ENCODE measurements around the gene SLC25A21.

Gene SLC25A21

DNA sequence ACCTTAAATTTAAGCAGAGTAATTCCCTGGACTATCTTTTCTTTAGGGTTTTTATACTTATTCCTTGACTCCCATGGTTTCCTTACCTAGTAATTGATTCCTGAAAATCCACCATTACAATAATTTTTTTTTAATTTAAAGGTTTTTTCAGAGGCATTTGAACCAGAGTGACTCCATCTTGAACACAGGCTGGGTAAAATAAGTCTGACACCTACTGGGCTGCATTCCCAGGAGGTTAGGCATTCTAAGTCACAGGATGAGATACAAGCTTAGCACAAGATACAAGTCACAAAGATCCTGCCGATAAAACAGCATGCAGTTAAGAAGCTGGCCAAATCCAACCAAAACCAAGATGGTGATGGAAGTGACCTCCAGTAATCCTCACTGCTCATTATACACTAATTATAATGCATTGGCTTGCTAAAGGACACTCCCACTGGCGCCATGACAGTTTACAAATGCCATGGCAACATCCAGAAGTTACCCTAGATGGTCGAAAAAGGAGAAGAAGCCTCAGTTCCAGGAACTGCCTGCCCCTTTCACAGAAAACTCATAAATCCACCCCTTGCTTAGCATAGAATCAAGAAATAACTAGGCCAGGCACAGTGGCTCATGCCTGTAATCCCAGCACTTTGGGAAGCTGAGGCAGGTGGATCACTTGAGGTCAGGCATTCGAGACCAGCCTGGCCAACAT, 53.6 kb downstream of the SLC25A21 start:
- no peaks in the 10 kb centered on the region for H3K27me3 ChIP-seq (ENCODE audit: control insufficient read depth in 1 of 2, insufficient read depth in 2 of 2, low read length in 2 of 2)
- H3K9ac ChIP-seq (ENCODE audit: low read length in 2 of 2): no peak overlapping the region
- H3K4me1 ChIP-seq (ENCODE audit: control insufficient read depth, insufficient read depth, low read length): no peaks in the 10 kb centered on the region
- H3K4me3 ChIP-seq (ENCODE audit: low read length in 2 of 2): no peak overlapping the region
- H3K9me3 ChIP-seq (ENCODE audit: control insufficient read depth in 2 of 2, low read length in 2 of 2): no peaks in the 10 kb centered on the region
- H3K27ac ChIP-seq (ENCODE audit: low read length): no peak overlapping the region
- no peaks in the 10 kb centered on the region for H3K36me3 ChIP-seq (ENCODE audit: control insufficient read depth in 2 of 2, insufficient read depth in 2 of 2, low read length in 2 of 2)

DNA sequence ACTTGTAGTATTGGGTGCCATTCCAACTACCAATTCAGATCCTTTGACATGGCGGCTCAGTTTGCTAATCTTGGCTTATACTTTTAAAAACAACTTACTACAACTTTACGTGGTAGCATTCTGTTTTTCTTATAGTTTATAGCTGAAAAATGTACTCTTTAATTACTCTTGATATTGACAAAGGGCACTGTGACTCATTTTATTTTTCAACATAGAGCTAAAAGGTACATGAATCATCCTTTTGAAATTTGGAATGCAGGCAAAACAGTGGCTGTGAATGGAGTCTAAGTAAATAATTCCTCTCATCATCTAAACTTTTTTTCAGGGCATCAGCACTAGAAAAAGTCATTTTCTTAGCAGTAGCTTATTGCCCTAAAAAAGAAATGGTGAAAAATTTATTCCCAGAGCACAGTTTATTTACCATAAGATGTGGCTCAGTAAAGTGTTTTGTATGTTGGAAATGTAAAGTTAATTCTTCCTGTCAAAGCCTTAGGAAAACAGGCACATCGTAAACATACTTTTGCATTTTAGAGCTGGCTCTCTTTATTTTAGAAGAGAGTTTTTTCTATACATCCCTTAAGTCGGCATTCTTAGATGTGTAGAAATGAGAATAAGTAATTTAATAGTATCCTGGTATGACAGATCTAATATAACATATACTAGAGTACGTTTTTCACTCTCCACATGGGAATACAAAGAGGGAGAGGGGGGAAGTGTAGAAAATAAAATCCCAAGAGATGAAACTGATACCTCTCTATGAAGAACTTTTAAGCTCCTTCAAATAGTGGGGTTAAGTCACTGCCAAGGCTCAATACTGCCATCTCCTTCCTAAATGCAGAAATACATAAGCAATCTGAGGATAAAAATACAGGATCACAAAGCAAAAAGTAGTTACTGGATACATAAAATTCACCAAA, 55.2 kb downstream of the SLC25A21 start:
- no peaks in the 10 kb centered on the region for H3K4me1 ChIP-seq (ENCODE audit: control insufficient read depth, insufficient read depth, low read length)
- H3K4me3 ChIP-seq (ENCODE audit: low read length in 2 of 2): no peak overlapping the region

DNA sequence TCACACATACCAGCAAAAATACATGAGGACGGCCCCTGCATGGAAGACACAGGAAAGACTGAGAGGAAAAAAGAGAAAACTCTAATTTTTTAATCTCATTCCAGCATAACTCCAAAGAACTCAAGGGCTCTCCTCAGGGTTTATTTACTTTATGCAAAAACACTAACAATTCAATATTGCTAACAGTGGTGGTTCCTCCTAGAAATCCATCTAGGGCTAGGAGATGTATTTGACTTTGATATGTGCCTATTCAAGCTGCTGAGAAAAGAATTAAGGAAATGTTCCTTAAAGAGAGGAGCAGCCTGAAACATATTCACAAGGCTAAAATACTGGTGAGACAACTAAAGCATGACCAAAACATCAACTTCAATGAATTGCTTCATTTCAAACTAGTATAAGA, 57.0 kb downstream of the SLC25A21 start:
- Histone ChIP-seq H3K36me3 (ENCODE audit: control insufficient read depth in 2 of 2, insufficient read depth in 2 of 2, low read length in 2 of 2) (no peaks in the 10 kb centered on the region), H3K9me3 (ENCODE audit: control insufficient read depth in 2 of 2, low read length in 2 of 2) (no peaks in the 10 kb centered on the region), H3K4me1 (ENCODE audit: control insufficient read depth, insufficient read depth, low read length) (no peaks in the 10 kb centered on the region), H3K4me3 (ENCODE audit: low read length in 2 of 2) (no peak overlapping the region), H3K27me3 (ENCODE audit: control insufficient read depth in 1 of 2, insufficient read depth in 2 of 2, low read length in 2 of 2) (no peaks in the 10 kb centered on the region), H3K27ac (ENCODE audit: low read length) (no peak overlapping the region), H3K9ac (ENCODE audit: low read length in 2 of 2) (no peak overlapping the region)

More for the DNA sequence above, 55.2 kb downstream of the SLC25A21 start:
- Histone ChIP-seq H3K27me3 (ENCODE audit: control insufficient read depth in 1 of 2, insufficient read depth in 2 of 2, low read length in 2 of 2) (no peaks in the 10 kb centered on the region), H3K9ac (ENCODE audit: low read length in 2 of 2) (no peak overlapping the region), H3K27ac (ENCODE audit: low read length) (no peak overlapping the region), H3K9me3 (ENCODE audit: control insufficient read depth in 2 of 2, low read length in 2 of 2) (no peaks in the 10 kb centered on the region), H3K36me3 (ENCODE audit: control insufficient read depth in 2 of 2, insufficient read depth in 2 of 2, low read length in 2 of 2) (no peaks in the 10 kb centered on the region)

DNA sequence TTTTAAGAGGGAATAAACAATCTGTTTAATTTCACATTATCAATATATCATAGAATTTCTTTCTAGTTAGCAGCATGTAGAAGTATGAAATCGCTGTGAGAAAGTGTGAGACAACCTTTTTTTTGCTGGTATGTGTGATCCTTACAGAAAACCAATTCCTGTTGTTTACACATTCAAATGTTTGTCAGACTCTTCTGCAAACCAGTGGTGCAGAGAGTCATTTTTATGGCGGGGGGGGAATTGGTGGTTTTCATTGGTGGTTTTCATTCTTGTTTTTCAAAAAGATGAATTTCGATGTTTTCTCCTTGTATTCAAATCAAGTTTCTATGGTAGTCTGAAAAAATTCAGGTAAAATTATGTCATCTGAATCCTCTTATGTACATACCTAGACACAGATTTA, 57.8 kb downstream of the SLC25A21 start:
- Histone ChIP-seq H3K9me3 (ENCODE audit: control insufficient read depth in 2 of 2, low read length in 2 of 2) (no peaks in the 10 kb centered on the region), H3K27me3 (ENCODE audit: control insufficient read depth in 1 of 2, insufficient read depth in 2 of 2, low read length in 2 of 2) (no peaks in the 10 kb centered on the region), H3K4me1 (ENCODE audit: control insufficient read depth, insufficient read depth, low read length) (no peaks in the 10 kb centered on the region), H3K9ac (ENCODE audit: low read length in 2 of 2) (no peak overlapping the region), H3K36me3 (ENCODE audit: control insufficient read depth in 2 of 2, insufficient read depth in 2 of 2, low read length in 2 of 2) (no peaks in the 10 kb centered on the region), H3K27ac (ENCODE audit: low read length) (no peak overlapping the region), H3K4me3 (ENCODE audit: low read length in 2 of 2) (no peak overlapping the region)

DNA sequence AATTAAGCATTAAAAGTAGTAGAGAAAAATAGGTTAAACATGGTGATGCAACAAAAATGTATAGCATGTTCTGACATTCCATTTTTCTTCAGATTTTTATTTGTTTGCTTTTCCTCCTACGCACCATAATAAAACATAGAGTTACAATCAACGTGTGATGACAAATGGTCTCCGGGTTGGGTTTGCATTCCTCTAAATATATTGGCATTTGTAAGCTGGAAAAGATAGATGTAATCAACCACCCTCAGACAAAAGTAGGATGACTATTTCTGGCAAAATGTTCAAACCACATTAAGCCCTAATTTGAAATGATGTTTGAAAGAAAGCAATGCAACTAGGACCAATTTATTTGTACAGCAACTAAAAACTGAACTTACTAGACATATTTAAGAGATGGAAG, 58.4 kb downstream of the SLC25A21 start:
- no peak overlapping the region for H3K27ac ChIP-seq (ENCODE audit: low read length)

DNA sequence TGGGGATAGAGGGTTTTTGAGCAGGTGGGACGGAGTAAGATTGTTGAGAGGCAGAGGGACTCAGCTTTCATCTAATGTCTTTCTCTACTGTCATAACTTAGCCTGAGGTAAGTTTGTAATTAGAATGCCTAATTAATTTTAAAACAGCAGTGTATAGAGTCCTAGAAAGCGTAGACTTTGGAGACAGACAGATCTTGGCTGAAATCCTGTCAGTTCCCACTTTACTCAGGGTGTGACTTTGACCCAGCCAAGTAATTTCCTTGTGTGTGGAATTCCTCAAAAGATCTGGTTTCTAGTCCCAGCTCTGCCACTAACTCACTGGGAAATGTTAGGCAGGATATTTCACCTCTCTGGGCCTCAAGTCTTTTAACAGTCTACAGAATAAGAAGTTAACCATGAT, 74.3 kb downstream of the SLC25A21 start:
- H3K36me3 ChIP-seq (ENCODE audit: control insufficient read depth in 2 of 2, insufficient read depth in 2 of 2, low read length in 2 of 2): no peaks in the 10 kb centered on the region
- no peak overlapping the region for H3K9ac ChIP-seq (ENCODE audit: low read length in 2 of 2)
- H3K27ac ChIP-seq (ENCODE audit: low read length): no peak overlapping the region
- no peaks in the 10 kb centered on the region for H3K27me3 ChIP-seq (ENCODE audit: control insufficient read depth in 1 of 2, insufficient read depth in 2 of 2, low read length in 2 of 2)
- no peaks in the 10 kb centered on the region for H3K9me3 ChIP-seq (ENCODE audit: control insufficient read depth in 2 of 2, low read length in 2 of 2)
- no peak overlapping the region for H3K4me3 ChIP-seq (ENCODE audit: low read length in 2 of 2)
- no peaks in the 10 kb centered on the region for H3K4me1 ChIP-seq (ENCODE audit: control insufficient read depth, insufficient read depth, low read length)

More for the DNA sequence above, 58.4 kb downstream of the SLC25A21 start:
- H3K4me3 ChIP-seq (ENCODE audit: low read length in 2 of 2): no peak overlapping the region
- H3K9me3 ChIP-seq (ENCODE audit: control insufficient read depth in 2 of 2, low read length in 2 of 2): no peaks in the 10 kb centered on the region
- no peaks in the 10 kb centered on the region for H3K36me3 ChIP-seq (ENCODE audit: control insufficient read depth in 2 of 2, insufficient read depth in 2 of 2, low read length in 2 of 2)
- H3K27me3 ChIP-seq (ENCODE audit: control insufficient read depth in 1 of 2, insufficient read depth in 2 of 2, low read length in 2 of 2): no peaks in the 10 kb centered on the region
- H3K4me1 ChIP-seq (ENCODE audit: control insufficient read depth, insufficient read depth, low read length): no peaks in the 10 kb centered on the region
- H3K9ac ChIP-seq (ENCODE audit: low read length in 2 of 2): no peak overlapping the region

DNA sequence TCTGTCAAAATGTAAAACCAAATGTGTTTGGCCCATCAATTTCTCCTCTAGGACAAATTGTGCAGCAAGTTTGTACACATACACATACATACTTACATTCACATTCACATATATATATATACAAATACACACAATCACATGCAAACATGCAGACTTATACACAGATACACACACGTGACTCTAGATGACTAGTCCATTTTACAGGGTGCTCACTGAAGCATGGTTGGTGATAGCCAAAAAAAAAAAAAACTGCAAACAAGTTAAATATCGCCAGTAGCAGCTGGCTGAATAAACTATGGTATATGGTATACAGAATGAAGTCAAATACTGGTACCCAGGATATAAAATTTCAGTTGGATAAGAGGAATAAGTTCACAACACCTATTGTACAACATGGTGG, 77.9 kb downstream of the SLC25A21 start:
- Histone ChIP-seq H3K4me1 (ENCODE audit: control insufficient read depth, insufficient read depth, low read length) (no peaks in the 10 kb centered on the region), H3K9me3 (ENCODE audit: control insufficient read depth in 2 of 2, low read length in 2 of 2) (no peaks in the 10 kb centered on the region), H3K27me3 (ENCODE audit: control insufficient read depth in 1 of 2, insufficient read depth in 2 of 2, low read length in 2 of 2) (no peaks in the 10 kb centered on the region), H3K27ac (ENCODE audit: low read length) (no peak overlapping the region), H3K36me3 (ENCODE audit: control insufficient read depth in 2 of 2, insufficient read depth in 2 of 2, low read length in 2 of 2) (no peaks in the 10 kb centered on the region), H3K9ac (ENCODE audit: low read length in 2 of 2) (no peak overlapping the region), H3K4me3 (ENCODE audit: low read length in 2 of 2) (no peak overlapping the region)

DNA sequence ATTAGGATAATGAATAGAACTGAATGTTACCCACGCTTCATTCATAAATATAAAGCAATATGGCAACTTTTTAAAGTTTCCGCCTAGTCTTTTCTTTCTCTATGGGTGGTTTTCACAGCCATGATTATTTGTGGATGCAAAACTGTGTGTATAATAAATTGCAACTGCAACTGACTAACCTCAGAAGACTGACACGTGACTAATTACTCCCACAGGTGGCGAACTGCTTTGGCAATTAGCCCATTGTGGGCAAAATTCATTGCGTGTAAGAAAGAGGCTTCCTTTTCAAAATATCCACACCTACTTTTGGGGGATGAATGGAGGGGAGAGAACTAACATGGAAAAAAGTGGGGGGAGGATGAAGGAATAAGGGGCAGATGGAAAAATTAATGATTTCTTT, 79.0 kb downstream of the SLC25A21 start:
- Histone ChIP-seq H3K4me3 (ENCODE audit: low read length in 2 of 2) (no peak overlapping the region), H3K4me1 (ENCODE audit: control insufficient read depth, insufficient read depth, low read length) (no peaks in the 10 kb centered on the region), H3K9ac (ENCODE audit: low read length in 2 of 2) (no peak overlapping the region), H3K9me3 (ENCODE audit: control insufficient read depth in 2 of 2, low read length in 2 of 2) (no peaks in the 10 kb centered on the region), H3K36me3 (ENCODE audit: control insufficient read depth in 2 of 2, insufficient read depth in 2 of 2, low read length in 2 of 2) (no peaks in the 10 kb centered on the region), H3K27ac (ENCODE audit: low read length) (no peak overlapping the region), H3K27me3 (ENCODE audit: control insufficient read depth in 1 of 2, insufficient read depth in 2 of 2, low read length in 2 of 2) (no peaks in the 10 kb centered on the region)

DNA sequence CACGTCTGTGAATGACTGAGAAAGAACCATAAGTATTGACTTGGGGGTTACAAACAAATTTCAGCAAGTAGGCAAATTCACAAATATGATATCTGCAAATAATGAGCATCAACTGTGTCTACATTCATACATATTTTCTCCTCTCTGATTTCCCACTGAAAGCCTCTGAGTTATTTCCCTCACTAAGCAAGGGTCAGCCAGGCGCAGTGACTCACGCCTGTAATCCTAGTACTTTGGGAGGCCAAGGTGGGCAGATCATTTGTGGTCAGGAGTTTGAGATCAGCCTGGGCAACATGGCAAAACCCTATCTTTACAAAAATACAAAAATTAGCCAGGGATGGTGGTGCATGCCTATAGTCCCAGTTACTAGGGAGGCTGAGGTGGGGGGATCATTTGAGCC, 80.8 kb downstream of the SLC25A21 start:
- H3K36me3 ChIP-seq (ENCODE audit: control insufficient read depth in 2 of 2, insufficient read depth in 2 of 2, low read length in 2 of 2): no peaks in the 10 kb centered on the region
- no peak overlapping the region for H3K9ac ChIP-seq (ENCODE audit: low read length in 2 of 2)
- H3K4me3 ChIP-seq (ENCODE audit: low read length in 2 of 2): no peak overlapping the region
- no peak overlapping the region for H3K27ac ChIP-seq (ENCODE audit: low read length)
- no peaks in the 10 kb centered on the region for H3K9me3 ChIP-seq (ENCODE audit: control insufficient read depth in 2 of 2, low read length in 2 of 2)
- no peaks in the 10 kb centered on the region for H3K4me1 ChIP-seq (ENCODE audit: control insufficient read depth, insufficient read depth, low read length)
- no peaks in the 10 kb centered on the region for H3K27me3 ChIP-seq (ENCODE audit: control insufficient read depth in 1 of 2, insufficient read depth in 2 of 2, low read length in 2 of 2)

DNA sequence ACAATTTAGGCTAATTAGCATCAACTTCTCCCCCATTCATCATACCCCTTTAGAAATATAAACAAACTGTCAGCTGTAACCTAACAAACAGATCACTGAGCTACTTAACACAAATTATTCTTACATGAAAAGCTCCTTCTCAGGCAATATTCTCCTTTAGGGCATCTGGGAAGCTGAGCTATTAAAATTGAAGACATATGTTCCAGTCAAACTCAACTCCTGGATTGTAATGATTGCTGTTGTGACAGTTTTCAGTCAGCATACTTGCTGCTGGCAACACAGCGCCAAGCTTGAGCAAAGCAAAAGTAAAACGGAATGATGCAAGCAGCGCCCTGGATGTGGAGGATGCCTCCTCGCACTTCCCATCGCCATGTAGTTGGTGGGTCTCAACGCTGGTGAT, 82.4 kb downstream of the SLC25A21 start:
- Histone ChIP-seq H3K36me3 (ENCODE audit: control insufficient read depth in 2 of 2, insufficient read depth in 2 of 2, low read length in 2 of 2) (no peaks in the 10 kb centered on the region), H3K27ac (ENCODE audit: low read length) (no peak overlapping the region), H3K9me3 (ENCODE audit: control insufficient read depth in 2 of 2, low read length in 2 of 2) (no peaks in the 10 kb centered on the region), H3K27me3 (ENCODE audit: control insufficient read depth in 1 of 2, insufficient read depth in 2 of 2, low read length in 2 of 2) (no peaks in the 10 kb centered on the region), H3K4me3 (ENCODE audit: low read length in 2 of 2) (no peak overlapping the region), H3K9ac (ENCODE audit: low read length in 2 of 2) (no peak overlapping the region), H3K4me1 (ENCODE audit: control insufficient read depth, insufficient read depth, low read length) (no peaks in the 10 kb centered on the region)

DNA sequence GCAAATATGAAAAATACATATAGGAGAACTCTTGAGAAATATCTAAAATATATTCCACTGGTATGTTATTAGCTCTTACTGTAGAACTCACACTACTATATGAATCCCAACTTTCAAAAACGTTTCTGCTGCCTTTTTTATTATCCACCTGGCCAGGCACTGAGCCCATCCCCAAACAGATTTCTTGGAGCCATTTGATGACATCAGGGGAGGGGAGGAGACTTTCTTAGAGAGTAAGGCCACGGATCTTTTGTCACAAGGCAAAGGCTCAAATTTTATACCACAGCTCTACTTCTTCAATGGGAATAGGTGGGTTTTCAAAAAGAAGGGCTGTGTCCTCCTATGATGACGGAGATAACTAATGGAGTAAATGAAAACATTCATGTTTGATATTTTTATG, 83.0 kb downstream of the SLC25A21 start:
- no peaks in the 10 kb centered on the region for H3K27me3 ChIP-seq (ENCODE audit: control insufficient read depth in 1 of 2, insufficient read depth in 2 of 2, low read length in 2 of 2)
- no peaks in the 10 kb centered on the region for H3K36me3 ChIP-seq (ENCODE audit: control insufficient read depth in 2 of 2, insufficient read depth in 2 of 2, low read length in 2 of 2)
- no peak overlapping the region for H3K9ac ChIP-seq (ENCODE audit: low read length in 2 of 2)
- H3K9me3 ChIP-seq (ENCODE audit: control insufficient read depth in 2 of 2, low read length in 2 of 2): no peaks in the 10 kb centered on the region
- H3K4me3 ChIP-seq (ENCODE audit: low read length in 2 of 2): no peak overlapping the region
- H3K4me1 ChIP-seq (ENCODE audit: control insufficient read depth, insufficient read depth, low read length): no peaks in the 10 kb centered on the region
- H3K27ac ChIP-seq (ENCODE audit: low read length): no peak overlapping the region

All from stomach smooth muscle (tissue), 2 donors.